ENCODE data around the gene BCL2L12. TPM values are rescaled to one million over a fixed set of nuclear protein-coding genes. Genes with fewer than 3 reads are reported as not detected.

BCL2L12 gene
- total RNA-seq, 4 donors from 2014 or later = 4.4 to 12.9 (median 5.8) TPM

- Histone ChIP-seq H3K36me3 (no peaks in the 10 kb centered on the region), H3K9me3 (no peaks in the 10 kb centered on the region), H3K27ac (no peak overlapping the region), H3K4me3 (no peak overlapping the region), H3K4me1 (no peaks in the 10 kb centered on the region), H3K27me3 (peaks cover 0 to 6% (median 0%) of the 10 kb centered on the region in 4 donors)
- DNase-seq = no peak
- intact Hi-C loops (cut with DNase I) = no loop called here
- WGBS, 2 donors = 89 to 92% methylated on average over 6 to 9 of the region's 22 CpGs
- TF ChIP-seq CTCF (IDR thresholded peaks at IDR 0.05) (no peak), POLR2A (IDR thresholded peaks at IDR 0.05) (no peak)
Measured at GRCh38 chr19:49704888-49705642, 39.3 kb downstream of the BCL2L12 start.

- Histone ChIP-seq H3K27me3 (peaks cover 0 to 6% (median 0%) of the 10 kb centered on the region in 4 donors), H3K36me3 (no peaks in the 10 kb centered on the region), H3K4me3 (no peak overlapping the region), H3K9me3 (no peaks in the 10 kb centered on the region), H3K27ac (no peak overlapping the region), H3K4me1 (no peaks in the 10 kb centered on the region)
- WGBS, 2 donors = 93 to 100% methylated on average over 1 to 7 of the region's 16 CpGs
- no peak for DNase-seq
- TF ChIP-seq CTCF (IDR thresholded peaks at IDR 0.05) (no peak), POLR2A (IDR thresholded peaks at IDR 0.05) (no peak)
- intact Hi-C loops (cut with DNase I) = no loop called here
Measured at GRCh38 chr19:49705919-49706318, 40.2 kb downstream of the BCL2L12 start.

- Histone ChIP-seq H3K36me3 (no peaks in the 10 kb centered on the region), H3K27me3 (no peaks in the 10 kb centered on the region), H3K4me3 (no peak overlapping the region), H3K9me3 (no peaks in the 10 kb centered on the region), H3K27ac (no peak overlapping the region), H3K4me1 (peaks cover 0 to 19% (median 4%) of the 10 kb centered on the region in 3 donors)
- 84 to 86% methylated on average over 11 to 20 of the region's 20 CpGs for WGBS, 2 donors
- DNase-seq = no peak
- TF ChIP-seq POLR2A (IDR thresholded peaks at IDR 0.05) (no peak), CTCF (IDR thresholded peaks at IDR 0.05) (no peak)
- intact Hi-C loops (cut with DNase I) = no loop called here
Measured at GRCh38 chr19:49710372-49710951, 44.7 kb downstream of the BCL2L12 start.

GRCh38 chr19:49712397-49712859, 46.7 kb downstream of the BCL2L12 start:
- no peaks in the 10 kb centered on the region for H3K36me3 ChIP-seq
- no peaks in the 10 kb centered on the region for H3K9me3 ChIP-seq
- no peak for DNase-seq
- no peaks in the 10 kb centered on the region for H3K27me3 ChIP-seq
- intact Hi-C loops (cut with DNase I) = no loop called here
- TF ChIP-seq POLR2A (IDR thresholded peaks at IDR 0.05) = no peak
- TF ChIP-seq CTCF (IDR thresholded peaks at IDR 0.05) = no peak
- peak overlapping the region in 2 of 4 donors; percentile 65 to 74 for H3K27ac ChIP-seq
- WGBS, 2 donors = 44 to 48% methylated on average over 18 of the region's 20 CpGs
- H3K4me3 ChIP-seq = no peak overlapping the region
- peaks cover 0 to 22% (median 4%) of the 10 kb centered on the region in 3 donors for H3K4me1 ChIP-seq

- H3K9me3 ChIP-seq = no peaks in the 10 kb centered on the region
- WGBS, 2 donors = 73% methylated on average over 3 of the region's 8 CpGs; no CpG with 5 or more reads in 1 of the 2 donors
- H3K27ac ChIP-seq = peak overlapping the region in 3 of 4 donors; percentile 47 to 74 (median 65)
- no peak for DNase-seq
- peak overlapping the region in 2 of 4 donors; percentile 1 to 13 for H3K4me3 ChIP-seq
- H3K27me3 ChIP-seq = no peaks in the 10 kb centered on the region
- H3K4me1 ChIP-seq = peaks cover 0 to 26% (median 4%) of the 10 kb centered on the region in 3 donors
- intact Hi-C loops (cut with DNase I) = no loop called here
- no peaks in the 10 kb centered on the region for H3K36me3 ChIP-seq
- TF ChIP-seq CTCF (IDR thresholded peaks at IDR 0.05) (no peak), POLR2A (IDR thresholded peaks at IDR 0.05) (no peak)
Measured at GRCh38 chr19:49713236-49713845, 47.6 kb downstream of the BCL2L12 start.

Measured in esophagus squamous epithelium (tissue), 5 donors.